NB4 (cell line): ENCODE results near the gene POLR1C.

Experiments used
- POLR2A ChIP-seq: IDR thresholded peaks from 2 replicates; pipeline ENCODE4 v1.6.1; 2011; ENCODE audit warnings: mild to moderate bottlenecking; ENCODE audit not compliant: insufficient read length; ENCODE audit errors: extremely low read depth
- TF ChIP-seq, protein P1 (sequence below): IDR thresholded peaks from one replicate; pipeline ENCODE4 v1.5.1; 2012; ENCODE audit warnings: low read depth, low read length
- TF ChIP-seq, protein P2 (sequence below): IDR thresholded peaks from 2 replicates; pipeline ENCODE4 v1.6.1; 2011; ENCODE audit warnings: low read depth, low read length

DNA sequence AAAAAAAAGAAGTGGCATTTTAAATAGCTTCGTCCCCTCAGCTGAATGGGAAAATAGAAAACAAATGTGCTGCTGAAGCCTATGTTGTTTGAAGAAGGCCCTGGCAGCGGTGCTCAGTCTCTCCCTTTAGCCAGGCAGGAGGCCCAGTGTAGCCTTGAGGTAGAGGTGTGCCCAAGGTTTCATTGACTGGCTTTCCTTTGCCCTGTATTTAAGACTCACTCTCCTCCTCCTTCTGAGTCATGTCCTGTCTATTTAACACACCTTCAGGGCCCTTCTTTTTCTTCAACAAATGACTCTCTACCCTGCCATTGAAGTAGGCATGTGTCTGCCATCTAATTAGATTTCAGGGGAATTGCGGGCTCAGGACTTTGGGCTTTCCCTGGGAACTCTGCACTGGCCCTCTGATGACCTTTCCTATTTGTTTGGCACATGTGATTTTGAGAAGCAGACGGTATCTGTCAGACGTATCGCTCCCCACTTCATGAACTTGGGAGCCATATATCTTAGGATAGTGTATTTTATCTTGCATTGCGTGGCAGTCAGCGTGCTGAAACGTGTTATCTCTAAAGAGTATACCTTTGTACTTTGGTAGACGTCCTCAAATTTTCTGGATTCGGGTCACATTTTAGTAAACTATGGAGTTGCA, 35.2 kb upstream of the POLR1C start:
- TF ChIP-seq, protein P1, sequence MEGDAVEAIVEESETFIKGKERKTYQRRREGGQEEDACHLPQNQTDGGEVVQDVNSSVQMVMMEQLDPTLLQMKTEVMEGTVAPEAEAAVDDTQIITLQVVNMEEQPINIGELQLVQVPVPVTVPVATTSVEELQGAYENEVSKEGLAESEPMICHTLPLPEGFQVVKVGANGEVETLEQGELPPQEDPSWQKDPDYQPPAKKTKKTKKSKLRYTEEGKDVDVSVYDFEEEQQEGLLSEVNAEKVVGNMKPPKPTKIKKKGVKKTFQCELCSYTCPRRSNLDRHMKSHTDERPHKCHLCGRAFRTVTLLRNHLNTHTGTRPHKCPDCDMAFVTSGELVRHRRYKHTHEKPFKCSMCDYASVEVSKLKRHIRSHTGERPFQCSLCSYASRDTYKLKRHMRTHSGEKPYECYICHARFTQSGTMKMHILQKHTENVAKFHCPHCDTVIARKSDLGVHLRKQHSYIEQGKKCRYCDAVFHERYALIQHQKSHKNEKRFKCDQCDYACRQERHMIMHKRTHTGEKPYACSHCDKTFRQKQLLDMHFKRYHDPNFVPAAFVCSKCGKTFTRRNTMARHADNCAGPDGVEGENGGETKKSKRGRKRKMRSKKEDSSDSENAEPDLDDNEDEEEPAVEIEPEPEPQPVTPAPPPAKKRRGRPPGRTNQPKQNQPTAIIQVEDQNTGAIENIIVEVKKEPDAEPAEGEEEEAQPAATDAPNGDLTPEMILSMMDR = no peak
- TF ChIP-seq POLR2A = no peak
- TF ChIP-seq, protein P2, sequence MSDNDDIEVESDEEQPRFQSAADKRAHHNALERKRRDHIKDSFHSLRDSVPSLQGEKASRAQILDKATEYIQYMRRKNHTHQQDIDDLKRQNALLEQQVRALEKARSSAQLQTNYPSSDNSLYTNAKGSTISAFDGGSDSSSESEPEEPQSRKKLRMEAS = no peak
